GM21723 (cell line): ENCODE results near the gene ATP6V1G1.

ENCODE experiments used
- ATAC-seq: cut with Tn5 transposase; IDR thresholded peaks from one replicate; pipeline ENCODE4 v1.9.1; 2021; ENCODE audit warnings: mild to moderate bottlenecking, moderate library complexity; ENCODE audit not compliant: unreplicated experiment

The ATP6V1G1 gene

GRCh38 chr9:114587345-114588202 lies at the start of gene ATP6V1G1:
TSS of gene ATP6V1G1 (plus strand) at chr9:114587769. CDS start at chr9:114587839, 70 bp downstream.
- peak; percentile 95 for ATAC-seq

- ATAC-seq, result peak; percentile 68
Observed at GRCh38 chr9:114538241-114538640, 49.3 kb upstream of the ATP6V1G1 start.

GRCh38 chr9:114539701-114540380 lies 47.7 kb upstream of the ATP6V1G1 start:
- ATAC-seq, result no peak

GRCh38 chr9:114545055-114545454 lies 42.5 kb upstream of the ATP6V1G1 start:
- no peak for ATAC-seq

- ATAC-seq, result no peak
Observed at GRCh38 chr9:114546851-114547250, 40.7 kb upstream of the ATP6V1G1 start.

- no peak for ATAC-seq
Observed at GRCh38 chr9:114549697-114550330, 37.8 kb upstream of the ATP6V1G1 start.

- ATAC-seq, result no peak
Observed at GRCh38 chr9:114551750-114552685, 35.6 kb upstream of the ATP6V1G1 start.

- ATAC-seq, result no peak
Observed at GRCh38 chr9:114552706-114553105, 34.9 kb upstream of the ATP6V1G1 start.

GRCh38 chr9:114553202-114553601 lies 34.4 kb upstream of the ATP6V1G1 start:
- no peak for ATAC-seq

- ATAC-seq, result no peak
Observed at GRCh38 chr9:114555696-114556095, 31.9 kb upstream of the ATP6V1G1 start.

- no peak for ATAC-seq
Observed at GRCh38 chr9:114558027-114558675, 29.4 kb upstream of the ATP6V1G1 start.

- no peak for ATAC-seq
Observed at GRCh38 chr9:114559830-114560513, 27.6 kb upstream of the ATP6V1G1 start.

GRCh38 chr9:114560956-114561355 lies 26.6 kb upstream of the ATP6V1G1 start:
- ATAC-seq, result no peak

- no peak for ATAC-seq
Observed at GRCh38 chr9:114561771-114562170, 25.8 kb upstream of the ATP6V1G1 start.

GRCh38 chr9:114565204-114565603 lies 22.4 kb upstream of the ATP6V1G1 start:
- ATAC-seq, result no peak

- no peak for ATAC-seq
Observed at GRCh38 chr9:114570742-114571141, 16.8 kb upstream of the ATP6V1G1 start.

- ATAC-seq, result no peak
Observed at GRCh38 chr9:114571391-114571790, 16.2 kb upstream of the ATP6V1G1 start.

- ATAC-seq, result no peak
Observed at GRCh38 chr9:114572199-114572598, 15.4 kb upstream of the ATP6V1G1 start.

- ATAC-seq, result no peak
Observed at GRCh38 chr9:114574438-114574837, 13.1 kb upstream of the ATP6V1G1 start.
